Activated CD4-positive, alpha-beta T cell treated with anti-CD3 and anti-CD28 coated beads for 48 hours (primary cell): ENCODE data around the gene SCIMP.
"Not testable (repeated sequence)": the region's sequence is repeated elsewhere in the genome, so short reads cannot be mapped to it uniquely, and the experiment has no call there.

Experiments
- DNase-seq: peaks from one replicate; pipeline ENCODE4 v3.0.0-alpha.2; 2020

SCIMP gene

GRCh38 chr17:5234645-5235576 is at the start of gene SCIMP:
Gene SCIMP, minus strand, starts transcription at chr17:5234860. Its CDS starts 105 bp downstream, at chr17:5234755.
- no peak for DNase-seq

GRCh38 chr17:5283571-5284315 is 49.1 kb upstream of the SCIMP start:
- DNase-seq = no peak

DNA sequence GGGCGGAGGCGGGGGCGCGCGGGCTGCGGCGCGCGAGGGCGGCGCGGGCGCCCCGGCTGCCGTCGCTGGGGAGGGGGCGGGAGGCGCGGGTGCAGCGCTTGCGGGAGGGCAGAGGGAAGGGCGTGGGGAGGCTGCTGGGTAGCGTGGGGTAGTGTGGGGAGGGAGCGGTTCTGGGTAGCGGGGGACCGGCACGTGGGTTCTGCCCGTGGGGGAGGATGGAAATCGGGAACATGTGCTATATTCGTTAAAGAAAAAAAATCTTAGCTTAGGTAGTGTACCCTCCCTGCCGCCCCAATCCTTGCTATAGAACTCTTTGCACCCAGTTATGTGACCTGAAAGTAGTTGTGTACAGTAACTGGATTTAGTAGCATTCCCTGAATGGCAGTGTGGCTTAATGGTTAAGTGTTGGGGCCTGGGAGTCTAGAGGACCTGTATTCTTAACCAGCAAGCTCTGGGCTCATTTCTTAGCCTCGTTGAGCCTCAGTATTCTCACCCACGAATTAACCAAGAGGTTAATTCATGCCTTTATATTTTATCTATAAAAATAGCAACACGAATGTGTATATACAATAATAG is 48.1 kb upstream of the SCIMP start:
- peak; percentile 59 for DNase-seq

DNA sequence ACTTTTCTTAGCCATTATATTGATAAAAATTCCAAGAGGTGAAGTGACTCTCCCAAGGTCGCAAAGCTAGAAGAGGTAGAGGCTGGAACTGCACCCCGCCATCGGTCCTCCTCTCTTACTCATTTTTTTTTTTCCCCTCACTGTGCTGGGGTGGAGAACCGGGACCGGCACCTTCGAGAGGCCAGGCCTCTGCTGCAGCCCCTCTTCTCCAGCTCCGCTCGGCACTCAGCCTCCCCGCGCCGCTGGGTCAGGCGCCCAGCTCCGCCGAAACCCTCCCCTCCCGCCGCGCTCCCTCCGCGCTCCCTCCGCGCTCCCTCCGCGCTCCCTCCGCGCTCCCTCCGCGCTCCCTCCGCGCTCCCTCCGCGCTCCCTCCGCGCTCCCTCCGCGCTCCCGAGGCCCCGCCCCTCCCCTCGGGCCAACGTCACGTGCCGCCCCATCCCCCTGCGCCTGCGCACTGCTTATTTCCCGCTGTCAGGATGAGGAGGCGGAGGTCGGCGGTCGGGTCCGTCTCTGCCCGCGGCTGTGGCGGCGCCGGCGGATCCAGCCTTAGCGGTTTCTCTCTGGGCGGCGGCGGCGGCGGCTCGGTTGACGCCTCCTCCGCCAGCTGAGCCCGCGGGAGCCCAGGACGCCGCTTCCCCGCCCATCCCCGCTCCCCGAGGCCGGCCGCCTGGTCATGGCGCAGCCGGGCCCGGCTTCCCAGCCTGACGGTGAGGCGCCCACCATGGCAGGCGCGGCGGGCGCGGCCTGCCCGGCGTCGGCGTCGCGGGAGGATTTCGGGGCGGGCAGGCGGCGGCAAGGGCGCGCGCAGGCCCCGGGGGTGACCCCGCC is 47.4 kb upstream of the SCIMP start, which contains the start of gene RABEP1:
RABEP1 (plus strand) TSS at position 471 of the 828 bp plus-strand sequence; CDS start at position 674, 203 bp downstream.
- DNase-seq = peak; percentile 95

GRCh38 chr17:5272322-5272721 is 37.7 kb upstream of the SCIMP start:
- DNase-seq = peak; percentile 64

DNA sequence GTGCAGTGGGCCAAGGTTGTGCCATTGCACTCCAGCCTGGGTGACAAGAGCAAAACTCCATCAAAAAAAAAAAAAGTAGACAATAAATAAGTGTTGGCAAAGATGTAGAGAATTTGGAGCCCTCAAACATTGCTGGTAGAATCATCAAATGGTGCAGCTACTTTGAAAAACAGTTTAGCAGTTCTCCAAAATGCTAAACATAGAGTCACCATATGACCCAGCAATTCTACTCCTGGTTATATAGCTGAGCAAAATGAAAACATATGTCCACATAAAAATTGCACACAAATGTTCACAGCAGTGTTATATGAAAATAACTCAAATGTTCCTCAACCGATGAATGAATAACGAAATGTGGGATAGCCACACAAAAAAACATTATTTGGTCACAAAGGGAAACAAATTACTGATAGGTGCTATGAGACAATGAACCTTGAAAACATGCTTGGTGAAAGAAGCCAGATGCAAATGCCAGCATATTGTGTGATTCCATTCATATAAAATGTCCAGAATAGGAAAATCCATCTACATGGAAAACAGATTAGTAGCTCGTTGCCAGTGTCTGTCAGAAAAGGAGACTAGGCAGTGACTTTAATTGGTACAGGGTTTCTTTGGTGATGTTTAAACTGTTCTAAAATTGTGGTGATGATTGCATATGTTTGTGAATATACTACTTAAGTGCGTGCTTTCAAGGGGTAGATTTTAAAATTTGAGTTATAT is 34.7 kb upstream of the SCIMP start:
- DNase-seq = no peak

- DNase-seq = no peak
These were observed 30.2 kb upstream of the SCIMP start for GRCh38 chr17:5264893-5265292.

- DNase-seq = no peak
These were observed 28.8 kb upstream of the SCIMP start for GRCh38 chr17:5263441-5263840.

GRCh38 chr17:5262416-5262991 is 27.8 kb upstream of the SCIMP start:
- DNase-seq = no peak

DNA sequence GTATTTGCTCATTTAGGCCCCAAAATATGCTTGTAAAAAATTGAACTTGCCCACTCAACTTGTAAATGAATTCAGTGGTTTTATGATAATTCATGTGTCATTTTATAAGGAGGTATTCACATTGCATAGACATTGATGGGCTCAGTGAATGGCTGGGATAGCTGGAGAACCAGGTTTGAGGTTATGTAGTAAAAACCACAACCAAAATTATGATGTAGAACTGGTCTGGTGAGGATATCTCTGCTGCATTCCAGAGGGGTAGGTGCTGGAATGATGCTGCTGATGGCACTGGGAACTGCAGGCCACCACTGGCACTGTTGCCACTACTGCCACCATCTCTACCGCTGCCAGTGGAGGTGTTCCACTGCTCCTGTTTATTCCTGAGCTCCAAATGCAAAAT is 25.9 kb upstream of the SCIMP start:
- no peak for DNase-seq

GRCh38 chr17:5257124-5257523 is 22.5 kb upstream of the SCIMP start:
- DNase-seq = no peak

DNA sequence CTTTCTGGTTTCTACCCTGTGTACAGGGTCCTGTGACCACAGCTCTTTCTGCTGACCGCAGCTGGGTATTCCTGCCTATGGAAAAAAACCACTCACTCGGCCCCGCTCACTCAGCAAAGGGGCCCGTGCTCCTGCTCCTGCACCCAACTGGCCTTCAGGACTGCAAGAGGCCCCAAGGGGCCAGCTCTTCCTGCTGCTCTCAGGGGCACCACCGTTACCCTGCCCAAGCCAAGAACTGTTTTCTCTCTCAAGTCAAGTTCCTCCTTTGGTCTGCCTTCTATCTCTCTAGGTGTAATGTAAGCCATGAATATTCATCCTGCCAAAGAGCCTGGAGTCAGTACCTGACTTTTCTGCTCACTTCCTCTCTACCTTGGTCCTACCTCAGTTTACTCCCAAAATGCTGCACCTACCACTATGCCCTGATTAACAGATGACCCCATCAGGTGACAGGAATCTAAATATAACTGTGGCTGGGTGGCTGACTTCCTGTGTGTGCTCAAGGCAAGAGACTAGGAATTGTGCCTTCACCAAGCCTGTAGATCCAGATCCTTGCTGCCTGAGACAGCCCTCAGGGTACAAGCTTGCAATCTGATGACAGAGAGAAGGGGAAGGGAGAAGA is 20.4 kb upstream of the SCIMP start:
- no peak for DNase-seq

DNA sequence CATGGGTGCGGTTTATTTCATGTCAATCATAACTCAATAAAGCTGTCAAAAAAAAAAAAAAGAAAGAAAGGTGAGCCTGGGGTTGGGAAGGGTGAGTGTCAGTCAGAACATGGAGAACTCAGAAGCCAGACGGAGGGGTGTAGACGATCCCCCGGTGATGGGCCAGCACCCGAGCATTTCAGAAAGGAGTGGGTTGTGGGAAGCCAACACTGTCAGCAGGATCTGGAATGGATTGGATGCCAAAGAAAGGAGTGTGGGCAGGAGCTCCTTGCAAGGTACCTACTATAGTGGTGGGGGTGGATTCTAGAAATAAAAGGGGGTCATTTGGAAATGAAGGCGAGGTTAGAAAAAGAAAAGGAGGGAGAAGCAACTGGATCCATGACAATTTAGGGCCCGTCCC is 19.8 kb upstream of the SCIMP start:
- DNase-seq = no peak

- peak; percentile 74 for DNase-seq
These were observed 15.0 kb upstream of the SCIMP start for GRCh38 chr17:5249615-5250014.

DNA sequence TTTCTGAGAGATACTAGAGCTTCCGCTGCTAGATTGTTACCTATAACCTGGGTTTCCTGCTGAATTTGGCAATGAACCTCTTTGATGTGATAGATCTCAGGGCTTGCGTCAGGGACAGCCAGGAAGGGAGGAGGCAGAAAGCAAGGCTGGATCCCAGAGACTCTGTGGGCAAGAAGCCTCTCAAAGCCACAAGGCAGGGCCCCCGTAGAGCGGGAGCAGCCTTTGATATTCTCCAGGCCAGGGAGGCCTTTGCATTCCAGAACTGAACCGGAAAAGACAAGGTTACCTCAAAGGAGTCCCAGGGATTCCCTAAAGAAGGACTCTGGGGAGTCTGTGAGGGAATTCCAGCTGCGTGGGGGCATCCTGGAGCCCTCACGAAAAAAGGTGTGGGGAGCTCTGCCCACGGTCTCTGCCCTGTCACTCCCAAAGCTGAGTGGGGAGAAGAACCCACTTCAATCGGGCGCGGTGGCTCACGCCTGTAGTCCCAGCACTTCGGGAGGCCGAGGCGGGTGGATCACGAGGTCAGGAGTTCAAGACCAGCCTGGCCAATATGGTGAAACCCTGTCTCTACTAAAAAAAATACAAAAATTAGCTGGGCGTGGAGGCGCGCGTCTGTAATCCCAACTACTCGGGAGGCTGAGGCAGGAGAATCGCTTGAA is 14.3 kb upstream of the SCIMP start:
- DNase-seq = no peak

DNA sequence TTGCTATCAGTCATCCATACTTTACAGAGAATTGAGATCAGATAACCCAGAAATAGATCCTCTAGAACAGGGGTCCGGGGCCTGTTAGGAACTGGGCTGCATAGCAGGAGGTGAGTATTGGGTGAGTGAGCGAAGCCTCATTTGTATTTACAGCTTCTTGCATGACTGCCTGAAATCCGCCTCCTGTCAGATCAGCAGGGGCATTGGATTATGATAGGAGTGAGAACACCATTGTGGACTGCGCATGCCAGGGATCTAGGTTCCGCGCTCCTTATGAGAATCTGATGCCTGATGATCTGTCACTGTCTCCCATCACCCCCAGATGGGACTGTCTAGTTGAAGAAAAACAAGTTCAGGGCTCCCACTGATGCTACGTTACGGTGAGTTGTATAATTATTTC is 13.0 kb upstream of the SCIMP start:
- no peak for DNase-seq

- DNase-seq = peak; percentile 9
These were observed 7.4 kb upstream of the SCIMP start for GRCh38 chr17:5241861-5242671.

DNA sequence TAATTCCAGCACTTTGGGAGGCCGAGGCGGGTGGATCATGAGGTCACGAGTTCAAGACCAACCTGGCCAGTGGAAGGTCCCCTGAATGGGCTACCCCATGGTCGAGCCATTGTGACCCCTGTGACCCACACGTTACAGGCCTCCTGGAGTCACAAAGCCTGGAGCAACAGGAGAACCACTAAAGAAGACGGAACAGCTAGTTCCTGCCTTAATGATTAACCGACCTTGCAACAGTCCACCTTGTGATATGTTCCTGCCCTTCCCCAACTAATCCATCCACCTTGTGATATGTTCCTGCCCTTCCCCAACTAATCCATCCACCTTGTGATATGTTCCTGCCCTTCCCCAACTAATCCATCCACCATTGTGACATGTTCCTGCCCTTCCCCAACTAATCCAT is 5.1 kb upstream of the SCIMP start:
- not testable (repeated sequence) for DNase-seq

DNA sequence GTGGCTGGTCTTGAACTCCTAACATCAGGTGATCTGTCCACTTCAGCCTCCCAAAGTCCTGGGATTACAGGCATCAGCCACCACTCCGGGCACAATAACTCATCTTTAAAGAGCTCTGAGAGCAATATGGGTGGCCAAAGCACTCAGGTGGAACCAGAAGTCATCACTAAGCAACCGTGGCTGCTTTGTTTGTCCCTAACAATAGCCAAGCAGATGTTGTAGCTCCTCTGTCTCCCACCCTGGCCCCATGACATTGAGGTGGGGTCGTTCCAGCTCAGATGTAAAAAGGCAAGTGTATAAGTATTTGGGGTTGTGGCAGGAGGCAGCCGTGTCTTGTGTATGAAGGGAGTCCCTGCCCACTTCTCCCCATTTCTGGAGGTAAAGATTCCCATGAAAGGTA is 3.7 kb upstream of the SCIMP start:
- no peak for DNase-seq
